Panc1 (cell line): ENCODE measurements around the gene CIAPIN1. TPM values are rescaled to one million over a fixed set of nuclear protein-coding genes. Genes with fewer than 3 reads are reported as not detected.

Experiments
- ATAC-seq: fragments of 200-7000 bp; cut with Tn5 transposase; 2 replicates; pipeline ENCODE4 v1.9.1; 2020; ENCODE audit warnings: mild to moderate bottlenecking, moderate library complexity
- BruUV-seq: library from RNA; stranded (reverse); fragments of 400-500 nt; replicated peaks from 2 replicates; lab custom pipeline; 2021; lab: Mats Ljungman, UMichigan
- CTCF ChIA-PET: fragments of 300-600 bp; sonication (Branson Sonifier 250); formaldehyde crosslinking; loops from one replicate; lab custom pipeline; 2022; ENCODE audit warnings: antibody characterized with exemption; lab: Charles Lee
- POLR2A ChIA-PET: fragments of 300-600 bp; sonication (Branson Sonifier 250); formaldehyde crosslinking; loops from one replicate; lab custom pipeline; 2022; ENCODE audit warnings: antibody characterized with exemption; lab: Charles Lee
- DNase-seq: peaks from one replicate; pipeline ENCODE4 v3.0.0-alpha.2; 2010; ENCODE audit warnings: low read depth, low spot score
- H3K27ac ChIP-seq: 2 replicates; pipeline ENCODE4 v1.5.1; 2011; ENCODE audit warnings: mild to moderate bottlenecking, low read length, inconsistent platforms
- H3K27me3 ChIP-seq: fragments of 200-500 bp; sonication (Bioruptor generic); 2 replicates; pipeline ENCODE4 v1.6.0; 2014; ENCODE audit warnings: low read length, inconsistent platforms; ENCODE audit not compliant: control insufficient read depth, insufficient read depth
- H3K36me3 ChIP-seq: fragments of 200-500 bp; sonication (Bioruptor generic); 2 replicates; pipeline ENCODE4 v1.5.1; 2014; ENCODE audit warnings: inconsistent platforms, mild to moderate bottlenecking, low read length, moderate library complexity; ENCODE audit not compliant: control insufficient read depth, insufficient read depth
- H3K4me1 ChIP-seq: 2 replicates; pipeline ENCODE4 v1.5.1; 2011; ENCODE audit warnings: inconsistent platforms, mild to moderate bottlenecking, low read length, moderate library complexity; ENCODE audit not compliant: control insufficient read depth, insufficient read depth
- H3K4me3 ChIP-seq, 2 experiments: 2 replicates each; pipeline ENCODE4 v1.5.1; 2011 to 2012; ENCODE audit warnings: low read depth in 2 of 2, low read length in 2 of 2, mild to moderate bottlenecking in 2 of 2, inconsistent platforms in 1 of 2, moderate library complexity in 1 of 2
- H3K9me3 ChIP-seq: fragments of 200-500 bp; sonication (Bioruptor generic); 2 replicates; pipeline ENCODE4 v1.5.1; 2014; ENCODE audit warnings: low read depth, mild to moderate bottlenecking, inconsistent platforms, low read length, moderate library complexity; ENCODE audit not compliant: control insufficient read depth, insufficient read depth
- CTCF ChIP-seq: fragments of 450-650 bp; IDR thresholded peaks from 2 replicates; pipeline ENCODE4 v1.5.1; 2017; ENCODE audit warnings: mild to moderate bottlenecking
- POLR2AphosphoS5 ChIP-seq: IDR thresholded peaks from 2 replicates; pipeline ENCODE4 v1.6.1; 2012; ENCODE audit warnings: mild to moderate bottlenecking, low read depth, low read length, moderate library complexity
- REST ChIP-seq, 2 experiments: IDR thresholded peaks; 2 replicates each; pipeline ENCODE4 v1.6.1; 2011 to 2012; ENCODE audit warnings: low read depth in 2 of 2, control low read depth in 1 of 2, low read length in 1 of 2, mild to moderate bottlenecking in 1 of 2, moderate library complexity in 1 of 2; ENCODE audit not compliant: insufficient read depth in 1 of 2
- SIN3A ChIP-seq: IDR thresholded peaks from 2 replicates; pipeline ENCODE4 v1.6.1; 2012; ENCODE audit warnings: low read depth, mild to moderate bottlenecking, low read length, moderate library complexity, borderline replicate concordance; ENCODE audit not compliant: insufficient read depth
- TCF7L2 ChIP-seq: IDR thresholded peaks from 2 replicates; pipeline ENCODE4 v1.6.1; 2011; ENCODE audit warnings: mild to moderate bottlenecking, low read depth, low read length, inconsistent platforms
- in situ Hi-C: cut with HindIII; loops from 2 replicates; pipeline ENCODE4 v1.10.0; 2016; ENCODE audit warnings: low sequenced_read_pairs, low pct_unique_long_range_greater_than_20kb
- intact Hi-C: fragments of 100-400 bp; cut with micrococcal nuclease; formaldehyde crosslinking; loops from one replicate; pipeline ENCODE4 v1.10.0; 2022; ENCODE audit not compliant: unreplicated experiment
- total RNA-seq: library from RNA; stranded (reverse); gene quantifications from one replicate; pipeline ENCODE4 v1.2.1, GENCODE V29; 2021; ENCODE audit not compliant: unreplicated experiment

CIAPIN1 gene
- total RNA-seq, 1 experiment from 2014 or later = 64.0 TPM

GRCh38 chr16:57446531-57447185 lies 527 bp downstream of the CIAPIN1 start:
- H3K36me3 ChIP-seq = peaks cover 9% of the 10 kb centered on the region
- BruUV-seq = no TSS peak
- intact Hi-C loops = no loop called here
- POLR2A ChIA-PET = no interaction called here
- no peak for TF ChIP-seq TCF7L2
- TF ChIP-seq POLR2AphosphoS5 = no peak
- no peak for TF ChIP-seq REST (IDR thresholded peaks at IDR 0.05; ENCODE audit: insufficient read depth in 1 of 2, low read depth in 2 of 2, low read length in 1 of 2)
- TF ChIP-seq SIN3A = no peak
- no peak for TF ChIP-seq CTCF
- H3K27ac ChIP-seq = peak overlapping the region; percentile 94
- H3K4me1 ChIP-seq = no peaks in the 10 kb centered on the region; the same call in 1 of the 2 replicates
- peak; percentile 46 for ATAC-seq
- no peaks in the 10 kb centered on the region for H3K9me3 ChIP-seq
- H3K27me3 ChIP-seq = no peaks in the 10 kb centered on the region
- no peak for DNase-seq
- CTCF ChIA-PET = interaction anchor here (1.0 kb wide), 1 partner anchor 74 kb away, joined by 3 read pairs; no protein-coding TSS in a partner anchor
- peak overlapping the region; percentile 85 to 97 for H3K4me3 ChIP-seq
- in situ Hi-C loops = no loop called here

- H3K9me3 ChIP-seq = no peaks in the 10 kb centered on the region
- no peaks in the 10 kb centered on the region; the same call in 1 of the 2 replicates for H3K4me1 ChIP-seq
- no TSS peak for BruUV-seq
- peaks cover 7% of the 10 kb centered on the region; the same call in 1 of the 2 replicates for H3K36me3 ChIP-seq
- DNase-seq (no peak), ATAC-seq (no peak)
- intact Hi-C loops (no loop called here), in situ Hi-C loops (no loop called here)
- ChIA-PET POLR2A (interaction anchor here (0.6 kb wide), 1 partner anchor 9 kb away, joined by 4 read pairs; no protein-coding TSS in a partner anchor), CTCF (no interaction called here)
- H3K27me3 ChIP-seq = no peaks in the 10 kb centered on the region
- H3K4me3 ChIP-seq = no peak overlapping the region
- TF ChIP-seq POLR2AphosphoS5 (no peak), REST (IDR thresholded peaks at IDR 0.05; ENCODE audit: insufficient read depth in 1 of 2, low read depth in 2 of 2, low read length in 1 of 2) (no peak), CTCF (no peak), TCF7L2 (no peak), SIN3A (no peak)
- H3K27ac ChIP-seq = no peak overlapping the region
These were observed 1.7 kb downstream of the CIAPIN1 start for GRCh38 chr16:57445510-57445909.
